Left colon (tissue), 2 donors: ENCODE data around the gene GRIN2A. TPM values are rescaled to one million over a fixed set of nuclear protein-coding genes. Genes with fewer than 3 reads are reported as not detected.

Experiments used
- ATAC-seq: fragments of 200-7000 bp; cut with Tn5 transposase; one replicate; pipeline ENCODE4 v1.9.1; 2020; ENCODE audit warnings: mild to moderate bottlenecking, moderate library complexity
- DNase-seq, 2 donors: peaks; one replicate each; pipeline ENCODE4 v3.0.0-alpha.2; 2020
- intact Hi-C, 2 donors: fragments of 100-400 bp; cut with DNase I in 1 of 2; cut with micrococcal nuclease in 1 of 2; formaldehyde crosslinking; loops; one replicate each; pipeline versions ENCODE4 v1.11.2 to v1.14.0; 2022; cut with DNase I, micrococcal nuclease
- total RNA-seq, 2 donors: library from RNA; stranded (reverse); fragmentation: NEBNext Ultra II Directional; extraction: Animal tissue kit (Norgen Biotek cat#: 25700); gene quantifications; one replicate each; pipeline ENCODE4 v1.2.1, GENCODE V29; 2021
- donor health status: DM: no; HTN: no; CAD: no.
- donor health status: DM: yes; HTN: yes; CAD: no.

GRIN2A gene
- total RNA-seq, 2 donors from 2014 or later, result 0.24 to 0.78 TPM

DNA sequence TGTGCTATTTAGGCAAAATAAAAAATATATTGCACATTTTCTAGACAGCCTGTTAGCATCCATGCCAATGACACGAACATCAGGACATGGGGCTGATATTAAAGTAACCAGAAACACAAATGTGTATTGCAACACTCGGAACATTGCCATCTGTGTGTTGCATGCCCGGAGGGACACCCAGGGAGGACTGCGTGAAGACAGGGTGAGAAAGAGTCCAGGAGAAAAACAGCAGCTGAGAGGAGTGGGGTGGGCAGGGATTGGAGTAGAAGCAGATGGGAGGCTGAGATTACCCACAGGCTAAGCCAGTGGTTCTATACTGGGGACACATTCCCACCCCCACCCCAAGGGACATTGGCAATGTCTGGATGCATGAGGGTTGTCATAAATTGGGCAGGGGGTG, 114.8 kb downstream of the GRIN2A start:
- intact Hi-C loops, result no loop called here
- DNase-seq (no peak), ATAC-seq (no peak)

DNA sequence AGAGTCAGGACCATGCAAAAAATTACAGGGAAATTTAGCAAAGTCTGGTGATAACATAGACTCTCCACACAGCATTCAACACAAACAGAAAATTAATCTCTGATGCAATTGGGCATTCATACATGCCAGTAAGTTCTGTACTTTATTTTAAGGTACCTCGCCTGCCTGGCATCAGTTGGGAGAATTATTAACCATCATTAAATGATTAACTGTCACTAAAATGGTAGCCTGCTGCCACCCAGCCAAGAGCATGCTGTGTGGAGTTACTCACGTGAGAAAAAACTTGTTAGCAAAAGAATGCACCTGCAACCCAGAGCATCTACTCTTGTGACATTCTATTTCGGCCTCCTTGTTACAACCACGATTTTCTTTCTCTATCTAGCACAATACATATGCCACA, 117.2 kb downstream of the GRIN2A start:
- ATAC-seq (no peak), DNase-seq (no peak)
- intact Hi-C loops, result no loop called here

DNA sequence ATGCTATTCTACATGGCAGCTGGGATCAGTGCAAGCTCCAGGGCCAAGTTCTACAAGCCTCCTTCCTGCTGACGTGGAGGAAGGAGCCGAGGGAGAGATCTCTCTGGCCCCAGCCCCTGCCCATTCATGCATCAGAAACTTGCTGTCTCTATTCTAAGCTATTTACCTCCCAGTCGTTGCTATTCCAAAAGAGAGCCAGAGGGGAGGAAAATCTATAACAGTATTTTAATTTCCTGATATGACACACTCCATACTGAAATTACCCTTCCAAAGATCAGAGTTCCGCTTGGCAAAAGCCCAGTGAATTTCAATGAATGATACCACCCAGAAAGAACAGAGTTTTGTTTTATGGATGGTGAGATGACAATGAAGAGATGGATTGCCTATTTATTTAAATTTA, 133.4 kb downstream of the GRIN2A start:
- ATAC-seq, result no peak
- DNase-seq, result no peak
- intact Hi-C loops, result no loop called here

DNA sequence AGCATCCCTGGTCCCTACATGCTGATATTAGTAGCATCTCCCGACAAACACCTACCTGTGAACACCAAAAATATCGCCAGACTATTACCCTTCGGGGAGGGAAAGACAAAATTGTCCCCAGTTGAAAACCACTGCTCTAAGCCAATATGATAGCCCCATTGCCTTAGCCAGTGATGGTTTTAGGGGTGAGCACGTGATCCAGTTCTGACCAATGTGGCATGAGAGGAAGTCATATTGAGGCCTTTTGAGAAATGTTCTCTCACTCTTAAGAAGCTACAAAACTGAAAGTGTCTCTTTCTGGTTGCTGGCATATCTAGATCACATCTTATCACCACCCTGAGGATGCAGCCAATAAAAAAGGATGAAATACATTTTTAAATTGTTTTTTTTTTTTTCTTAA, 136.3 kb downstream of the GRIN2A start:
- intact Hi-C loops, result no loop called here
- DNase-seq (no peak), ATAC-seq (no peak)

DNA sequence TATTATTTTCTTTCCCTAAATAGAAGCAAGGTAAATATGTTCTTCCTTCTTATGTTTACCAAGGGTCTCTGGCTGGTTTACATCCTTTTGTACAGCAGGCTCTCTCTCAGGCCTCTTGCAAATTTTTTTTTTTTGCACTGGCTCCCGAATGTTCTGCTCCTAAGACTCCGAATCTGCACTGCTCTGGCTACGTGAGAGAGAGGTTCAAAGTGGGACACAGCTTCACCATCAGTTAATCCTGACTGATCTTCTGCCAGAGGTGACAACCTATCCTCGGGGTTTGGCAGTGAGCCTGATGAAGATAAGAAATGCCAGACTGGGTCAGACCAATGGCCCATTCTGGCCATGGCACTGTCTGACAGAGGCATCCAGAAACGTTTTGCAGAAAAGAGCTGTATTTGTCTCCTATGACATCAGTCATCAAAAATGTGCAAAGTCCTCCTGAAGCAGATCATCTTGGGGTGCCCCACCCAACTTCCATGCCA, 136.9 kb downstream of the GRIN2A start:
- intact Hi-C loops, result no loop called here
- DNase-seq, result no peak
- ATAC-seq, result no peak

DNA sequence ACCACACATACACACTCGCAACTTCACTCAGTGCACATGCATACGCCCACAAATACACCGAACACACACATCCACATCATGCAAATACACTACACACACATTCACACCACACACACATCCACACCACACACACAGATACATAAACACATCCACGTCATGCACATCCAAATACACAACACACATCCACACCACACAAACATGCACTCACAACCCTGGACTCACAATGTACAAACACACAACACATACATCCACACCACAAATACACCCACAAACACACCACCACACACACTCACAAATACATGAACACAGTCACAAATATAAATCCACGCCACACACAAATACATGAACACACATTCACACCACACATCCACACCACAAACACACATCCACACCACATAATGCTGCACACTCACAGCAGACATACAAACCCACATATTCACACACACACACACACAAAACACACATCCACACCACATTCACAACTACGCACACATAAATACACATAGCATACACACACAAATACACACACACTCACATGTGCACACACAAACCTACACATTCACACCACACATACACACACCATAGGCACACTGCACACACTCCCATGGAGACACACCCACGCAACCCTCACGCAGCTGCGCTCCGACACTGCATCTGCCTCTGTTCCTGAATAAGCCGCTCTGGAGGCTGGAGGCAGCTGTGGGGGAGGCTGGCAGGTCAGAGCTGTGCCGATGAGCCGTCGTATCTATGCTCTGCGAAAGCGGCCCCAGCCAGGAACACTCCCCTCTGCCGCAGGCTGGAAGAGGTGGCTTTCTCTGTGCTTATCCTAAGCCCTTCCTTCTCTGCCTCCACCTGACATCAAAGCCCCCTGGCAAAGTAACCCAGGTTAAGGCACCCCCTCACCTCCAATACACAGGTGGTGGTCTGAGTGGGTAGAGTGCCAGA, 141.8 kb downstream of the GRIN2A start:
- intact Hi-C loops, result no loop called here
- ATAC-seq (no peak), DNase-seq (no peak)

DNA sequence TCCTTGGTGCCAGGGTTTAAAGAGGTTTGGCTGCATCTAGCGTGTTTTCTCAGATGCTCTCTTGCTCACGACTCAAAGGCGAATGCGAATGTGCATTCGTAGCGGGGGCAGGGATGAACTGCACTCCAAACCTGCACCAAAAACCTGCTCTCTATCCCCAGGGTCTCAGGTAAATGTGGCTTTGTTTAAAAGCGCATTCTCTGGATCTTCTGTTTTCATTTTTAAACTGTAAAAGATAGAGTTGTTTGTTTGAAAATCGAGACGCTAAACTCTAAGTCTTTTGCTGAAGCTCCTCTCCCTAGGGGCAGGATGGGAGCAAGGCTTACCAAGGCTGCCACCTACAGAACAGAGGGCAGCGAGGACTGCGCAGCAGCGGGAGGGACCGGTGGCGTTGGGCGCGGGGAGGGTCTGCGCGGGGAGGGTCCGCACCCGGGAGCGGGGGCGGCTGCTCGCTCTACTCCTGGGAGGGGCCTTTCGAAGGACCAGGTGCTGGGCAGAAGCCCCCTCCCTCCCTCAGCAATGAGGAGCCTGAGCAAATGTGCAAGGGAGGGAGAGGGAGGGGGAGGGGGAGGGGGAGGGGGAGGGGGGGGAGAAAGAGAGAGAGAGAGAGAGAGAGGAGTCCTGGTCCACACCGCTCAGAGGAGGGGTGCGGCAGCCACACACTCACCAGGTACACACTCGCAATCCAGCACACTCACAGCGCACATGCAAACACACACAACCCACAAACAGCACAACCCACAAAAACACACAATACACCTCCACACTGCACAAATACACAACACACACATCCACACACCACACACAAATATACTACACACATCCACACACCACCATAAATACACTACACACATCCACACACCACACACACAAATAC, 142.8 kb downstream of the GRIN2A start:
- no peak for ATAC-seq
- DNase-seq, result no peak
- intact Hi-C loops, result no loop called here

DNA sequence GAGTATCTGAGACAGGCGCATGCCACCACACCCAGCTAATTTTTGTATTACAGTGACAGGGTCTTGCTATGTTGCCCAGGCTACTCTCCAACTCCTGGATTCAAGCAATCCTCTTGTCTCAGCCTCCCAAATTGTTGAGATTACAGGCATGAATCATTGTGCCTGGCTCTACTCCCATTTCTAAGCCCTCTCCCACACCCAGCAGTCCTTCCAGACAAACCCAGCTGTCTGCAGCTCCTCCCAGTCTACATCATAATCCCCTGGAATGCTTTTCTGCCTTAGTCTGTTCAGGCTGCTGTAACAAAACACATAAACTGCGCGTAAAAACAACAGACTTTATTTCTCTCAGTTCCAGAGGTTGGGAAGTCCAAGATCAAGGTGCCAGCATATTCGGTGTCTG, 144.5 kb downstream of the GRIN2A start:
- DNase-seq (no peak), ATAC-seq (no peak)
- intact Hi-C loops, result no loop called here

DNA sequence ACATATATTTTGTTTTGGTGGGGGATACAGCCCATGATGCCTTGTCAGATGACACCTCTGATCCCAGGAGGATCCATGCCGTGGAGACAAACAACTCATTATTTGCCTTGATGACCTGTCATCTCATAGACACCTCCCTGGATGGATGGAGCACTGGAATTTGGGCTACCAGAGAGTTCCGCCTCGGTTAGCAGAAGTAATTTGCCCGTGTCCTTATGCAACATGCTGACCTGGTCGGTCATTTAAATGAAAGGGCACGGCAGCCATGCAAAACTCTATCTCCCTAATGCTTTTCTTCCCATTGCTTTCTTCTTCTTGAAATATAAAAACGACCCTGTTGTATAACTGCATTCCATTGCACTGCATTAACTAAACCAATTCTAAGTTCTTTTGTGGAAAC, 145.3 kb downstream of the GRIN2A start:
- no peak for ATAC-seq

DNA sequence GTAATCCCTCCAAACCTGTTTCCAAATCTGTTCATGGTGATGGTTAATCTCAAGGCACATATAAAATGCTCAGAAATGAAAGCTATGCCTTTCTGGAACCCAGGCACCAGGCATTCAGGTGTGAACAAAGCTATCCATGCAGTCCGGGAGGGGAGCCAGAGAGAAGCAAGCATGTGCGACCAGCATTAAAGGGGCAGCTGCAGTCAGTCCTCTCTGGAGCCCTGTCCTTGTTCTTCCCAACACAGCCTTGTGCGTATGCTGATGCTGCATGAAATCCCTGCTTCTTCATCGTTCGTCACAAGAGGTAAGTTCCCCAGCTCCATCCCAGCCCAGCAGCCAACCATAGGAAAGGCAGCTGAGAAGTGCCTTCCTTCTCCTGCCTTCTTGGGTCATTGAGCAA, 148.7 kb downstream of the GRIN2A start:
- ATAC-seq, result no peak
- intact Hi-C loops, result no loop called here
- no peak for DNase-seq

More for the DNA sequence above, 145.3 kb downstream of the GRIN2A start:
- intact Hi-C loops, result no loop called here
- no peak for DNase-seq

DNA sequence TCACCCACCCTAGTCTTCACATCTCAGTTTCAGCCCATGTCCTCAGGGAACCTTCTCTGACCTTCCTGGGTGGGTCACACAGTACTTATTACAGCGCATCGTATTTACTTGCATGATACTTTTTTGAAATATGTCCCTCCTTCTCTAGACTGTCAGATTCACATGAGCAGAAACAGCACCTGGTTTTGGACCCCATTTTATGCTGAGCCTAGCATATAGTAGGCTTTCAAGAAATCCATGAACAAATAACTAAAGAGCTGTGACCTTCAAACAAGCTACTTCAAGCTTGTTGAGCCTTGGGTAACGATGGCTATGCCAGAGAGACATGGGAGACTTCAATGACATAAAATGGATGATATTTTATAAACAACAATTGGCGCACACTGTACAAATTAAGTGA, 150.3 kb downstream of the GRIN2A start:
- no peak for DNase-seq
- intact Hi-C loops, result no loop called here
- no peak for ATAC-seq

DNA sequence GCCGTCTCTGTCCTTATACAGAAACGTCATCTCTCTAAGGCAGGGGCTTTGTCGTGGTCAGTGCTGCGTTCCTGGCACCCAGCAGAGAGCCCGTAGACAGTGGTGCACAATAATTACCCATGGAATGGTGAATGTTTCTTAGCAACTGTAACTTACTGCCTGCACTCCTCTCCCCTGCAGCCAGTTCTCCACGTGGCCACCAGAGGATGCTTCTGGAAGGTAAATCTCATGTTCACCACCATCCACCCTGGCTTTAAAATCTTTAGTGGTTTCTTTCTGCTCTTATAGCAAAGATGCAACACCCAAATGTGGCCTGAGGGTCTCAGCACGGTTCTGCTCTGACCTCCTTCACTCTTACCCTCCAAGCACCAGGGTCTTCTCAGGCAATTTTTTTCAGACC, 150.8 kb downstream of the GRIN2A start:
- DNase-seq, result no peak
- intact Hi-C loops, result no loop called here
- ATAC-seq, result no peak

DNA sequence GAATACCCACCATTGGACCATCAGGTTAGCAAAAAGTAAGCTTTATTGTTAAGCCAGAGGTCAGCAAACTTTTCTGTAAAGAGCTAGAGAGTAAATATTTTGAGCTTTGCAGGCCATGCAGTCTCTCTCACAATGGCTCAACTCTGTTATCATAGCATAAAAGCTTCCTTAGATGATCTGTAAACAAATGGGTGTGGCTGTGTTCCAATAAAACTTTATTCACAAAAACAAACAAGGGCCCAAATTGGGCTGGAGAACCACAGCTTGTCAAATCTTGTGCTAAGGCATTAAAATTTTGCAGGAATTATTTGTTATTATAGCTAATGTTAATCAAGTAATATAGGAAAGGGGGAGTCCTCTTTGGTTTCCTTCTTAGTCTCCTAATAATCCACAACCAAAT, 153.6 kb downstream of the GRIN2A start:
- intact Hi-C loops, result no loop called here
- ATAC-seq, result no peak
- no peak for DNase-seq

DNA sequence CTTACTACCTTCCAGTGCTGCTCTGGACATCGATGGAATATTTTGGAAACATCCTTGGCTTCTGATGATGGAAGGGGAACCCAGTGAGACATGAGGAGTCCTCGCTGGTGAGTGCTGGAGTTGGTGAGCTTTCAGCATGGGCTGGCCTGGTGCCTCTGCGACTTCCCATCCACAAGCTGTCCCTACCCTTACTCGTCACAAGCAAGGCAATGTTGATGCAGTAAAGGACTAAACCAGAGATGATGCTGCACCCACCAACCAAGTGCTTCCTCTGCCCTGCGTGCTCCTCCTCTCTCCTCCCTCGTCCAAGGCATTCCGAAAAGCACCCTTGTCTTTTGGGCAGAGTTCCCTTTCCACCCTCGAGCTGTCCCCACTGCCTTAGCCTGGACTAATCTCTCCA, 154.7 kb downstream of the GRIN2A start:
- no peak for ATAC-seq
- DNase-seq, result no peak

DNA sequence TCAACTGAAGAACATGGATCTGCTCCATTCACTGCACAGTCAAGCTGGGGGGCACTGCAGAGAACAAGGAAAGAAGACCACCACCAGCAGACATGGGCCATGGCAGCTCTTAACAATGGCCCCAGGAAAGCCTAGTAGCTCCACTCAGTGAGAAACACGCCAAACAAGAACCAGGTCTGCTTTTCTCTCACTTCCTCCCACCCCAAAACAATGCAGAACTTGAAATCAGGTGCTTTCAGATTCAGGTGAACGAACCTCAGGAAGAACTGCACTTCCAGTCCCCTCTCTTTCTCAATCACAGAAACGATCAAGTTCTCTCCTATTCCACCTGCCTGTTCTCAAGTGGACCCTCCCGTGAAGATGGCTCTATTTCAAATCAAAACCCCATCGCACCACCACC, 155.6 kb downstream of the GRIN2A start:
- intact Hi-C loops, result no loop called here
- no peak for ATAC-seq
- DNase-seq, result no peak

More for the DNA sequence above, 154.7 kb downstream of the GRIN2A start:
- intact Hi-C loops, result no loop called here

DNA sequence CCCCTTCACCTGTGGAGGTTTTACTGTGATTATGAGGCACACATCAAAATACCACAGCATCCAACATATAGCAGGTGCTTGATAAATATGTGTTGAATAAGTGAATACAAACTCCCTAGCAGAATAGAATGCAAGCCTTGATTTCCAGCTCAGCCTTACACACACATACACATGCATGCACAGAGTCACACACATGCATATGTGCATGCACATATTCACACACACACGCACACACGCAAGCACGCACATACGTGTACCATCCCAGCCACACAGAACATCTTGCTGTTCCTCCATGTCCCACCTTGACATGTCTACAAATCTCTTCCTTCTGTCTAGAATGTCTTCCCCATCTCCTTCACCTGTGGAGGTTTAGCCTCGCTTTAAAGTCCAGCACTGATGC, 160.1 kb downstream of the GRIN2A start:
- intact Hi-C loops, result no loop called here
- ATAC-seq, result no peak
- DNase-seq, result no peak

DNA sequence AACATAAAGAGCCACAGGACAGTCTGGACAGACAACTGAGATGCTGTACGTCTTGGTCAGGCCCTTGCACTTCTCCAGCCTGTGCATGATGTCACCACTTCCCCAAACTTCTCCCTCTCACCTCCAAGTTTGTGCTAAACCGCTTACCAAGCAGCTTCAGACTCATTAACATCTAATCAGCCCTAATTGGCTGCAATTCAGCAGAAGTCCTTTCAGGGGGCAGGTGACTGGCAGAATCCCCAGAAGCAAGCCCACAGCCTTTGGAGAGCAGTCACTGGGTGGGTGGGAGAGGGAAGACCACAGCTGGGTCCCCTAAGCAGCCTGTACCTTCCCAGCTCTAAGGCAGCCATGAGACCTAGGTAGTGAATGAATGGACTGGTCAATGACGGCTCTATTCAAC, 161.4 kb downstream of the GRIN2A start:
- intact Hi-C loops, result no loop called here
- no peak for DNase-seq
- no peak for ATAC-seq

DNA sequence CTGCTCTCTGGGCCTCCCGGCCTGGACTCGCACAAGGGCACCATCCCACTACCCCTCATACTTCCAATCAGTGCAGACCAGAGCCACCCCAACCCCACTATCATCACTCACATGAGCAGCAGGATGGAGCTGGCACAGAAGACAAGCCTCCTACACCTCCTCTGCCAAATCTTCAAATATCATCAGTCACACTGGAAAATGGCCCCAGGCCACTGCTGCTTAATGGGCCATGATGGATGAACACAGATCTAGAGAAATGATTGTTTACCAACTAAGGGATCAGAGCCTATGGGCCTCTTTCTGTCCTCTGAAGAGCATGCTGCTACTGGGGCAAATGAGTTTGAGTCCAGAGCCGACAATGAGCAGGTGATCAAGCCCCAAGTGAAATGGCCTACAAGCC, 165.5 kb downstream of the GRIN2A start:
- DNase-seq (no peak), ATAC-seq (no peak)
- intact Hi-C loops, result no loop called here

DNA sequence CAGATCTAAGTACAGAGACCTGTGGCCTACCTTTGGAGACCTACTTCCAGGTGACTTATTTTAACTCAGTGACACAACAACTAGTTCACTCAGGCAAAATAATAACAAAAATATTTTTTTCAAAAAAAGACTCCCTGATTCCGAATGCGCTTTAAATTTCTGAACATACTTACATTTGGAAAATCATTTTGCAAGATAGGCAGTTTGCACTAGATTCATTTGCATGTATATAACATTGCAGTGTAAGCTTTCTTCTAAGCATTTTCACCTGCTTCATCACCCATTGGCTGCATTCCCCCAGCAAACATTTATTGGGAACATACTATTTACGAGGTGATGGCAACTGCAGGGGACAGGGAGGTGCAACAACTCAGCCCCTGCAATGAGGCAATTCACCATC, 166.8 kb downstream of the GRIN2A start:
- ATAC-seq, result no peak
- intact Hi-C loops, result no loop called here

DNA sequence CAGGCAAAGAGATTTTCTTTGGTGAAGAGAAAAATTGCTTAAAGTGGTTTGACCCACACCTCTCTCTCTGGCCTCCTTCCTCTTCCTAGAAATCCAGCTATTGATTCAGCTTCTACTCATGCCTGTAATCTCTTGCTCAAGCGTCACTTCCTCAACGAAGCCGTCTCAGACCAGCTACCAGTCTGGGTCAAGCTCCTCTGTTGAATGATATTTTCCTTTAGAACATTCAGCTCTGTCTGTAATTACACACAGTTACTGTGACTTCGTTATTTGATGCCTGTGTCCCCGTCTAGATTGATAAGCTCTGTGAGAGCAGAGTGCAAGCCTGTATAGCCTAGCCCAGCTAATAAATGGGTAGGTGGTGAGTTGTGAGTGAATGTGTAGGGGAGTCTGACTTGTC, 168.5 kb downstream of the GRIN2A start:
- ATAC-seq, result no peak
- DNase-seq, result no peak
- intact Hi-C loops, result no loop called here

More for the DNA sequence above, 166.8 kb downstream of the GRIN2A start:
- no peak for DNase-seq
